Natural killer cell (primary cell): ENCODE results near the gene TEX22. TPM values are rescaled to one million over a fixed set of nuclear protein-coding genes. Genes with fewer than 3 reads are reported as not detected.

ENCODE experiments used
- ATAC-seq, 3 donors: fragments of 150-1000 bp in 2 of 3; fragments of 200-7000 bp in 1 of 3; cut with Tn5 transposase; 1 replicate in 1 of 3; 2 replicates in 2 of 3; pipeline ENCODE4 v1.10.0; 2021; ENCODE audit warnings: mild to moderate bottlenecking in 2 of 3, moderate library complexity in 2 of 3
- DNase-seq, 2 donors: peaks; one replicate each; pipeline versions ENCODE4 v3.0.0 to v3.0.0-alpha.2; 2013 to 2021; ENCODE audit warnings: mixed read lengths in 1 of 2
- H3K27ac ChIP-seq: one replicate; pipeline ENCODE4 v1.5.1; 2013; ENCODE audit warnings: mild to moderate bottlenecking, low read length
- H3K27me3 ChIP-seq: one replicate; pipeline ENCODE4 v1.6.1; 2013; ENCODE audit warnings: low read length; ENCODE audit not compliant: control insufficient read depth, insufficient read depth
- H3K36me3 ChIP-seq: one replicate; pipeline ENCODE4 v1.6.1; 2013; ENCODE audit warnings: low read length; ENCODE audit not compliant: control insufficient read depth, insufficient read depth
- H3K4me1 ChIP-seq: one replicate; pipeline ENCODE4 v1.6.1; 2013; ENCODE audit warnings: low read length; ENCODE audit not compliant: control insufficient read depth, insufficient read depth
- H3K4me3 ChIP-seq: one replicate; pipeline ENCODE4 v1.5.1; 2013; ENCODE audit warnings: low read length
- H3K9me3 ChIP-seq: one replicate; pipeline ENCODE4 v1.6.1; 2013; ENCODE audit warnings: low read length; ENCODE audit not compliant: control insufficient read depth, insufficient read depth
- H3K27ac Mint-ChIP-seq, 2 donors: one replicate each; pipeline ENCODE4 v1.8.0; 2022; ENCODE audit warnings: mild to moderate bottlenecking in 2 of 2, mixed read lengths in 2 of 2, moderate library complexity in 1 of 2
- H3K27me3 Mint-ChIP-seq, 2 donors: one replicate each; pipeline ENCODE4 v1.8.0; 2022; ENCODE audit warnings: low read depth in 2 of 2, mixed read lengths in 2 of 2
- H3K36me3 Mint-ChIP-seq: one replicate; pipeline ENCODE4 v1.8.0; 2022; ENCODE audit warnings: mixed read lengths
- H3K4me1 Mint-ChIP-seq, 2 donors: one replicate each; pipeline ENCODE4 v1.8.0; 2022; ENCODE audit warnings: mixed read lengths in 2 of 2
- H3K4me3 Mint-ChIP-seq: one replicate; pipeline ENCODE4 v1.8.0; 2022; ENCODE audit warnings: mild to moderate bottlenecking, moderate library complexity, mixed read lengths
- H3K9me3 Mint-ChIP-seq, 2 donors: one replicate each; pipeline ENCODE4 v1.8.0; 2022; ENCODE audit warnings: mixed read lengths in 2 of 2
- CTCF ChIP-seq: fragments of 200-600 bp; IDR thresholded peaks from one replicate; pipeline ENCODE4 v1.8.0; 2022; ENCODE audit warnings: antibody characterized with exemption
- WGBS: methylation state at CpG from one replicate; pipeline ENCODE4 v1.1.7; 2013; ENCODE audit warnings: missing lambda C conversion rate; ENCODE audit not compliant: insufficient coverage; 5-methylcytosine and 5-hydroxymethylcytosine counted together
- intact Hi-C: fragments of 100-400 bp; cut with micrococcal nuclease; formaldehyde crosslinking; loops from one replicate; pipeline ENCODE4 v1.14.2; 2022
- total RNA-seq, 4 donors: library from RNA; stranded (reverse); fragments of 120-200 nt in 1 of 4; gene quantifications; one replicate each; pipeline versions ENCODE4 v1.2.3 to v1.2.4, GENCODE V29; 2013 to 2022

TEX22 gene
- total RNA-seq, 3 donors from 2014 or later (not counting 1 experiment from before 2014, with no cell fraction given) = 0.23 to 1.9 (median 1.8) TPM

- Mint-ChIP-seq H3K4me3 (no peak overlapping the region), H3K27ac (no peak overlapping the region), H3K36me3 (no peaks in the 10 kb centered on the region), H3K27me3 (no peaks in the 10 kb centered on the region), H3K9me3 (no peaks in the 10 kb centered on the region), H3K4me1 (no peaks in the 10 kb centered on the region)
- Histone ChIP-seq H3K9me3 (no peaks in the 10 kb centered on the region), H3K27me3 (no peaks in the 10 kb centered on the region), H3K27ac (no peak overlapping the region), H3K36me3 (peaks cover 37% of the 10 kb centered on the region), H3K4me1 (no peaks in the 10 kb centered on the region), H3K4me3 (no peak overlapping the region)
- intact Hi-C loops = no loop called here
- DNase-seq (no peak), ATAC-seq (no peak)
- 89% methylated on average over 18 of the region's 18 CpGs for WGBS
- no peak for TF ChIP-seq CTCF
Observed at GRCh38 chr14:105458010-105458409, 59.7 kb downstream of the TEX22 start.

GRCh38 chr14:105458571-105458970 lies 60.2 kb downstream of the TEX22 start:
- Histone ChIP-seq H3K9me3 (no peaks in the 10 kb centered on the region), H3K27me3 (no peaks in the 10 kb centered on the region), H3K4me1 (no peaks in the 10 kb centered on the region), H3K27ac (no peak overlapping the region), H3K36me3 (peaks cover 42% of the 10 kb centered on the region), H3K4me3 (no peak overlapping the region)
- no peaks in the 10 kb centered on the region for H3K9me3 Mint-ChIP-seq
- intact Hi-C loops = no loop called here
- H3K27me3 Mint-ChIP-seq = no peaks in the 10 kb centered on the region
- no peaks in the 10 kb centered on the region for H3K4me1 Mint-ChIP-seq
- 93% methylated on average over 14 of the region's 14 CpGs for WGBS
- H3K27ac Mint-ChIP-seq = no peak overlapping the region
- ATAC-seq (no peak), DNase-seq (no peak)
- H3K4me3 Mint-ChIP-seq = no peak overlapping the region
- TF ChIP-seq CTCF = no peak
- H3K36me3 Mint-ChIP-seq = no peaks in the 10 kb centered on the region

- H3K4me3 ChIP-seq = no peak overlapping the region
- H3K27me3 Mint-ChIP-seq = no peaks in the 10 kb centered on the region
- H3K4me1 Mint-ChIP-seq = no peaks in the 10 kb centered on the region
- H3K36me3 ChIP-seq = peaks cover 44% of the 10 kb centered on the region
- no peaks in the 10 kb centered on the region for H3K9me3 Mint-ChIP-seq
- intact Hi-C loops = no loop called here
- no peak for ATAC-seq
- 94% methylated on average over 17 of the region's 17 CpGs for WGBS
- no peaks in the 10 kb centered on the region for H3K9me3 ChIP-seq
- no peaks in the 10 kb centered on the region for H3K27me3 ChIP-seq
- no peak overlapping the region for H3K27ac ChIP-seq
- no peak overlapping the region for H3K27ac Mint-ChIP-seq
- H3K36me3 Mint-ChIP-seq = no peaks in the 10 kb centered on the region
- no peaks in the 10 kb centered on the region for H3K4me1 ChIP-seq
- H3K4me3 Mint-ChIP-seq = no peak overlapping the region
- TF ChIP-seq CTCF = no peak
- DNase-seq = no peak
Observed at GRCh38 chr14:105460116-105460515, 61.8 kb downstream of the TEX22 start.

GRCh38 chr14:105460616-105461015 lies 62.3 kb downstream of the TEX22 start:
- Mint-ChIP-seq H3K9me3 (no peaks in the 10 kb centered on the region), H3K36me3 (no peaks in the 10 kb centered on the region), H3K4me1 (no peaks in the 10 kb centered on the region), H3K27ac (no peak overlapping the region), H3K4me3 (no peak overlapping the region), H3K27me3 (no peaks in the 10 kb centered on the region)
- Histone ChIP-seq H3K4me3 (no peak overlapping the region), H3K36me3 (peaks cover 44% of the 10 kb centered on the region), H3K27me3 (no peaks in the 10 kb centered on the region), H3K4me1 (no peaks in the 10 kb centered on the region), H3K9me3 (no peaks in the 10 kb centered on the region), H3K27ac (no peak overlapping the region)
- intact Hi-C loops = no loop called here
- no peak for DNase-seq
- 97% methylated on average over 17 of the region's 17 CpGs for WGBS
- no peak for ATAC-seq
- no peak for TF ChIP-seq CTCF
